HepG2 (cell line): Measurements from ENCODE around the gene AP5Z1. TPM values are rescaled to one million over a fixed set of nuclear protein-coding genes. Genes with fewer than 3 reads are reported as not detected.

Experiments used
- IRF1 ChIP-seq: sonication (generic); formaldehyde crosslinking; IDR thresholded peaks from 2 replicates; pipeline ENCODE4 v1.4.0; 2020; ENCODE audit warnings: low read depth, mild to moderate bottlenecking, missing genetic modification reagents
- KDM3A ChIP-seq: IDR thresholded peaks from 2 replicates; pipeline ENCODE4 v1.6.1; 2018; ENCODE audit warnings: low read depth, missing compliant biosample characterization
- KIAA2018 ChIP-seq: sonication (generic); formaldehyde crosslinking; IDR thresholded peaks from 2 replicates; pipeline ENCODE4 v1.5.0; 2020; ENCODE audit warnings: mild to moderate bottlenecking, missing genetic modification reagents, borderline replicate concordance
- KLF12 ChIP-seq: sonication (generic); formaldehyde crosslinking; IDR thresholded peaks from 2 replicates; pipeline ENCODE4 v1.4.0; 2020; ENCODE audit warnings: missing genetic modification reagents, borderline replicate concordance
- MYPOP ChIP-seq: sonication (generic); formaldehyde crosslinking; IDR thresholded peaks from 2 replicates; pipeline ENCODE4 v1.8.1; 2023; ENCODE audit warnings: mild to moderate bottlenecking, moderate library complexity, missing genetic modification reagents
- NPAS2 ChIP-seq: sonication (generic); formaldehyde crosslinking; IDR thresholded peaks from 2 replicates; pipeline ENCODE4 v1.8.0; 2022; ENCODE audit warnings: mild to moderate bottlenecking, missing genetic modification reagents, borderline replicate concordance
- RERE ChIP-seq: IDR thresholded peaks from 2 replicates; pipeline ENCODE4 v1.6.1; 2016; ENCODE audit warnings: low read depth, missing genetic modification reagents, missing compliant biosample characterization
- TFDP1 ChIP-seq: IDR thresholded peaks from 2 replicates; pipeline ENCODE4 v1.6.1; 2016; ENCODE audit warnings: missing compliant biosample characterization, missing genetic modification reagents, borderline replicate concordance
- ZNF513 ChIP-seq: sonication (generic); formaldehyde crosslinking; conservative IDR thresholded peaks from 2 replicates; pipeline ENCODE4 v1.5.0; 2020; ENCODE audit warnings: missing genetic modification reagents
- ZNF598 ChIP-seq: sonication (generic); formaldehyde crosslinking; IDR thresholded peaks from 2 replicates; pipeline ENCODE4 v1.5.1; 2020; ENCODE audit warnings: mild to moderate bottlenecking, missing genetic modification reagents, borderline replicate concordance
- polyA plus RNA-seq, 8 experiments: library from polyadenylated mRNA; depleted of rRNA in 3 of 8; stranded (reverse) in 7 of 8; unstranded in 1 of 8; fragments of >200 nt; fragmentation: Illumina TruSeq in 4 of 8; extraction: Trizol in 4 of 8; gene quantifications; 2 replicates each; pipeline versions ENCODE4 v1.2.1 to v1.2.3, GENCODE V29; 2011 to 2016; ENCODE audit warnings: low read depth in 4 of 8, missing spikeins in 1 of 8, mixed read lengths in 1 of 8; ENCODE audit not compliant: insufficient read depth in 1 of 8
- total RNA-seq, 5 experiments: library from RNA; depleted of rRNA; stranded (reverse); fragments of >200 nt; fragmentation: Illumina TruSeq; extraction: Trizol; gene quantifications; 2 replicates each; pipeline ENCODE4 v1.2.3, GENCODE V29; 2016; ENCODE audit warnings: low read depth in 1 of 5

Gene AP5Z1
- total and polyA plus RNA-seq, 2 of the 13 experiments (the other 11 are each of a cell fraction or from before 2014, with no cell fraction given): 9.3 to 15.1 TPM

- no peak for TF ChIP-seq KIAA2018
- no peak for TF ChIP-seq ZNF598 (CRISPR knock-in tag)
- TF ChIP-seq RERE (CRISPR knock-in tag): no peak
- TF ChIP-seq NPAS2 (CRISPR knock-in tag): no peak
- TF ChIP-seq KDM3A (CRISPR knock-in tag): no peak
- no peak for TF ChIP-seq KLF12 (CRISPR knock-in tag)
- TF ChIP-seq MYPOP (CRISPR knock-in tag): no peak
- no peak for TF ChIP-seq TFDP1 (CRISPR knock-in tag)
- TF ChIP-seq ZNF513: no peak
- TF ChIP-seq IRF1 (CRISPR knock-in tag): no peak
These were observed 25.6 kb upstream of the AP5Z1 start (continued) for GRCh38 chr7:4749798-4750197.
